ENCODE results near the gene MYO6.
"Not testable (repeated sequence)": the region's sequence is repeated elsewhere in the genome, so short reads cannot be mapped to it uniquely, and the experiment has no call there.

Gene MYO6

DNA sequence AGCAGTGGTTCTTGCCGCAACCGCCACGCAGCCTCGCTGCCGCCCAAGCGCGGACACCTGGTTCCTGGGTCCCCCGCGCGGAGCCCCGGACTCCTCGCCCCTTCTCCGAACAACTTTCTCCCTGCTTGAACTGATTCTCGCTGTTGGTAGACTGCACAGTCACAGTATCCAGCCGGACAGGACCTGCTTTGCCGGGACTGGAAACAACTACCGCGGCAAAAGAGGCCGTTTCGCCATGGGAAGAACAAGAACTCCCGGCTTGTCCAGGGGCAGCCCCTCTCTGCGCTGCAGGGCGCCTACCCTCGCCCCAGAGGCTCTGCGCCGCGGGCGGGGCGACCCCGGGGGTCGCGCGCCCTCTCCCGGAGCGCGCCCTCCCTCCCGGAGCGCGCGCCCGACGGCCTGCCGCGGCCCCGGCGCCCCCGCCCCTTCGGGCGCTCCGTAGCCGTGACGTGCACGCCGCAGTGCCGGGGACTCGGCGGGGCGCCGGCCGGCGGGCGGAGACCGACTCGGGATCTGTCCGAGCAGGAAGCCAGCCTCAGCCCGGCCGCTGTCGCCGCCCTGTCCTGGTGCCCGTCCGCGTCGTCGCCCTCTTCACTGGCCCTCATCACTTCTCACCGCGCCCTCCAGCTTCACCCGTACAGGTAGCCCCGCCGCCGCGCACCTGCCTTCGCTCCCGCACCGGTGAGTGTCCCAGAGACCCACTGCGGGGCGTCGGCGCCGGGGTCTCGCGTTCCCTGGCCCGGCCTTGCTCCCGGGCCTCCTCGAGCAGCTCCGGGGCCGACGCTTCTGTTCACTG lies at the start of gene MYO6:
TSS of gene MYO6 (plus strand) at position 497 of the 796 bp plus-strand sequence. CDS start 68,309 bp downstream, outside the sequence.
- DNase-seq: peak; percentile 58

GRCh38 chr6:75708334-75708733 lies 40.7 kb upstream of the MYO6 start:
- not testable (repeated sequence) for DNase-seq

- no peak for DNase-seq
Measured at GRCh38 chr6:75711173-75711572, 37.9 kb upstream of the MYO6 start.

- DNase-seq: no peak
Measured at GRCh38 chr6:75719133-75719532, 29.9 kb upstream of the MYO6 start.

- DNase-seq: no peak
Measured at GRCh38 chr6:75723382-75723781, 25.7 kb upstream of the MYO6 start.

GRCh38 chr6:75727206-75727605 lies 21.8 kb upstream of the MYO6 start:
- no peak for DNase-seq

DNA sequence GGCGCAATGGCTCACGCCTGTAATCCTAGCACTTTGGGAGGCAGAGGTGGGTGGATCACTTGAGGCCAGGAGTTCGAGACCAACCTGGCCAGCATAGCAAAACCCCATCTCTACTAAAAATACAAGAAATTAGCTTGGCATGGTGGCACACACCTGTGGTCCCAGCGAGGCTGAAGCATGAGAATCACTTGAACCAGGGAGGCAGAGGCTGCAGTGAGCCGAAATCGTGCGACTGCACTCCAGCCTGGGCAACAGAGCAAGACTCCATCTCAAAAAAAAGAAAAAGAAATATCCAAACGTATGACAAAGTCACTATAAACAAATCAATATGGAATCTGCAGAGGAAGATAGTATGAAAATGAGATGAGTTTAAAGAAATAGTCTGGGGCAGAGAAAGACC lies 18.0 kb upstream of the MYO6 start:
- DNase-seq: not testable (repeated sequence)

DNA sequence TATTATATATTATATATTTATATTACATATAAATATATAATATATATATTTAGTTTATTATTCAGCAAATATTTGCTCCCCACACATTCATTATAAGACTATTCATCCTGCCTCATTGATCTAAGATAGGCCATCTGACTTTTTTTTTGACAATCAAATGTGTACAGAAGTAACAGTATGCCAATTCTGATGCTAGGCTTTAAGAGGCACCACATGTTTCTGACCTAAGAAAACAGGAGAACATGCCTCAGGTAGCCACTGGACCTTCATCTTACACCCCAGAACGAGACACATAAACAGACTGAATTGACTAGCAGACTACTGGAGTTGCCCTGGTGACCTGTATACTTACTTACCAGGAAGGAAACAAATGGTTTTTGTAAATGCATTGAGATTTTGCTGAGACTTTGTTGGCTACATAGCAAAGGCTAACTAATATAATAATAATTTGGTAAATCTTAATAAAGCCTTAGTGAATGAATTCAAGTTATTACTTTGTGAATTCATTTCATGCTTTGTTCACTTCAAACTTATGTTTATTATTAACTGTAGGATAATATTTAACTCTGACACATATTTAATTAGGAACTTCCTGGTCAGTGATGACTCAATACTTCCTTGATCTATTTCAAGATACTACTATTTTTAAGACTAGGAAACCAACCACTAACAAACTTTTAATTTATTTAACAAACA lies 13.4 kb upstream of the MYO6 start:
- DNase-seq: peak; percentile 60

GRCh38 chr6:75743971-75744370 lies 5.1 kb upstream of the MYO6 start:
- DNase-seq: no peak

DNA sequence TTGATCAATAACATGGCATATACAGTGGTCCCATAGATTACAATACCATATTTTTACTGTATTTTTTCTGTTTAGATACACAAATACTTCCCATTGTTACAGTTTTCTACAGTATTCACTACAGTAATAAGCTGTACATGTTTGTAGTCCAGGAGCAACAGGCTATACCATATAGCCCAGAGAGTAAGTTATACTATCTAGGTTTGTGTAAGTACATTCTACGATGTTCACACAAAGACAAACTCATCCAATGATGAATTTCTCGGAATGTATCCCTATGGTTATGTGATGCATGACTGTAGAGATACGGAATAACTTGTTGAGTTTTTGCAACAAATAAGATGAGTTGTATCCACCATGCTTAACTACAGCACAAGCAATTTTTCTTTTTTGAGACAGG lies 3.6 kb upstream of the MYO6 start:
- no peak for DNase-seq

GRCh38 chr6:75746221-75746620 lies 2.8 kb upstream of the MYO6 start:
- DNase-seq: no peak

DNA sequence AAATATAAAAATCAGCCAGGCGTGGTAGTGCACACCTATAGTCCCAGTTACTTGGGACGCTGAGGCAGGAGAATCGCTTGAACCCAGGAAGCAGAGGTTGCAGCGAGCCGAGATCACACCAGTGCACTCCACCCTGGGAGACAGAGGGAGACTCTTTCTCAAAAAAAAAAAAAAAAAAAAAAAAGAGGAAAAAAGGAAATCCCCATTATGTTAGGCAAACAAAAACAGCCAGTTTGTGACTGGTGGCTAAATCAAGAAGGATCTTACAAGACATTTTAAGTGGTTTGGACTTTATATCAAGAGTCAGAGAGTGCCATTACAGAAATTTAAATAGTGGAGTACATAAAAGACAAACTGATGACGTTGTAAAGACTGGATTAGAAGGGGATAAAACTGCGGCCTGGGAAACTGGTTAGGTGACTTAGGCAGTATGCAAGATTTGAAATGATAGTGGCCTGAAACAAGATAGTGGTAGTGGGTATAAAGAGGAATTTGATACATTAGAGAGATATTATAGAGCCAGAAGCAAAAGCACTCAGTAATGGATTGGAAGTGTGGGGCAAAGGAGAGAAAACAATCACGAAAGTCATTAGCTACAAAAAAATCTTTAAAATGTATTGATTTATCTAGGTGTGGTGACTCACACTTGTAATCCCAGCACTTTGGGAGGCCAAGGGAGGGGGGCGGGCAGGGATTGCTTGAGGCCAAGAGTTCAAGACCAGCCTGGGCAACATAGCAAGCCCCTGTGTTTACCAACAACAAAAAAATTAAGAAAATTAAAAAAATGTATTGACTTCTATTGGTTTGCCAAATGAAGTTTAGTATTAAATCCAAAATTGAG lies 1.7 kb upstream of the MYO6 start:
- DNase-seq: no peak

DNA sequence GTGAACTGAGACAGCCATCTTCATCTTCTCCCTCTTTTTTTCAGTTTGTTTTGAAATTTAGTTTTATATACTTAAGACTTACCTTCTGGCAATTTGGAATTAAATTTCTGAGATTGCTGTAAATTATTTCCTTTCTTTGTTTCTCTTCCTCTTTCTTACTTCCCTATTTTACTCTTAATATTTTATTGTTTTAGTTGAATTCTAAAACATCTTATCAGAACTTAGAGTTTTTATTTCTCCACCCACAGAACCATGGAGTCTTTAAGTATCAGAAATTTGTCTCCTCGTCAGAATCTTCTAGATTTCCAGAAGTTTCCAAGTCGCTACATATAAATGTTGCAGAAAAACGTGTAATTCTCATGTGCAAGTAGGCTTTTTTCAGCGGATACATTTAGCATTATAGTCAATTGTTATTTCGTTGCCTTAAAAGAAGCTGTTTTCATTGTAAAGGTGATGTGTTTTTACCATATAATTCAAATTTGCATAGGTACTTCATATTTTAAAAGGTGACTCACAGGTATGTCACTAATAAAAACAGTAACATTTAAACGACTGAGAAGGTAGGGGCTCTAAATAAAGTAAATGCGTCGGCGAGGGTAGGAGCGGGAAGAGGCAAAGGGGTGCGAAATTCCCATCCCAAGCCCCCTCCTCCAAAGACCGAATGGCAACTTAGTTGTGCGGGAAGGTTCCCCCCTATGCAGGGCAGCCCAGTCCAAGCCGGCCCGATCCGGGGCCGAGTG lies 866 bp upstream of the MYO6 start:
- no peak for DNase-seq

DNA sequence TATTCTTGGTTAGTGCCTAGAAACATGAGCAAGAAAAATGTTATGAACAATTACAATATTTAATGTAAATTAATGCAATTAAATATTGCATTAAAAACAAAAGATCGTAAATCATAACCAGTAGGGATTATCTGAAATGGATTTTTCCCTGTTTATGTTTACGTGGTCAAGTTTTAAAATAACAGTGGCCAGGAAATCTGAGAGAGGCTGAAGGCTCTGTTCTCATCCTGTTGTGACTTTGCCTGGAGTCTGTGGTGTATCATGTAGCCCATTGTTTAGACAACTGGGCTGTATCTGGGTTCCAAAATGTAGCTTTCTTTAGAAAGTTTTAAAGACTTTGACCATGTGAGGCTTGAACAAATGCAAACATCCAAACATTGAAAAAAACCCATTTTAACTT lies 2.4 kb downstream of the MYO6 start:
- peak; percentile 71 for DNase-seq

DNA sequence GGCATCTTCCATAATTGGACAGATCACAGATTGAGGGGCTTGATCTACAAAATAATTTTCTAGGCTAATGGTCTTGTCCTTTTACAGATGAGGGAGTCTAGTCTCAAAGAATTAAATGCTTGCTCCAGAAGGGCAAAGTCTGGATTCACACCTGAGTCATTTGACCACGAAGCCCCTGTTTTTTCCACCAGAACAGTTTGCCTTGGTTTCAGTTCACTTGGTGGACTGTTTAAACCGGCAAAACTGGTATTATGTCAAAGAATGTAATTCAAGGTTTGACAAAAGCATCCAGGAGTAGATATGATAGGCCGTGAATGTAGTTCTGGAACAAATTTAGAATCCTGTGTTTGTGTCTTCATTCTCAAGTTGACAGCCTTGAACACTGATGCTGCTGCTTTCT lies 3.3 kb downstream of the MYO6 start:
- no peak for DNase-seq

DNA sequence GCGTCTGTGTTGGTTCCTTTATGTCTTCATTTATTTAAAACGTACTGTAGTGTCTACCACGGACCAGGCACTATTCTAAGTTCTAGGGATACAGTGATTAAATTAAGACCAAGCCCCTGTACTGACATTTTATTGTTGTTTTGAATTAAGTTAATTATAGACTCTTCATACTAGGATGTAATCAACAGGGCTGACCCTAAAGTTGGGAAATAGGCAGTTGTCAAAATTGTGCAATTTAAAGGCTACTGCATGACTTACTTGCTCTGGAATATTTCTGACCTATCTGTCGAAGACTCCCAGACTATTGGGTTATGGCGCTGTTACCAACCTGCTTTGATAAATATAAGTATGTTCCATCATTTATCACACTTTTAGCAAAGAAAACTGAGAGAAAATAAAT lies 6.7 kb downstream of the MYO6 start:
- DNase-seq: no peak

- no peak for DNase-seq
Measured at GRCh38 chr6:75757295-75757694, 8.3 kb downstream of the MYO6 start.

- DNase-seq: no peak
Measured at GRCh38 chr6:75758061-75758460, 9.0 kb downstream of the MYO6 start.

DNA sequence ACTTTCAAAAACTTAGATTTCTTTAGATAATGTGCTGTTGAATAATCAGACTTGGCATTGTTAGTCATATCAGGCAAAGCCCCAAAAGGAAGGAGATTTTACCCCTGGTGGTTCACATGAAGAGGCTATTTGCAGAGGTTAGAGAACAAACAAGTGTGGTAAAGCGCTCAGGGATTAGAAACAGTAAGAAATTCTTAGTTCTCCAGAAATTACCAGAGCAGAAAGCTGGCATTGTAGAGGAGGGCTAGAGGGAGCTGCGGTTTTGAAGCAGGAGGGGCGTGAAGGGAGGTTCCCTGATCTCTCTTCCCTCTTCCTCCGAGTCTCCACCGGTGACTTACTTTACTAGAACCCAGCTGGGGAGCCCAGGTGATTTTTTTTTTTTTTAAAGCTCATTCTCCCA lies 10.2 kb downstream of the MYO6 start:
- no peak for DNase-seq

GRCh38 chr6:75760320-75760719 lies 11.3 kb downstream of the MYO6 start:
- no peak for DNase-seq

DNA sequence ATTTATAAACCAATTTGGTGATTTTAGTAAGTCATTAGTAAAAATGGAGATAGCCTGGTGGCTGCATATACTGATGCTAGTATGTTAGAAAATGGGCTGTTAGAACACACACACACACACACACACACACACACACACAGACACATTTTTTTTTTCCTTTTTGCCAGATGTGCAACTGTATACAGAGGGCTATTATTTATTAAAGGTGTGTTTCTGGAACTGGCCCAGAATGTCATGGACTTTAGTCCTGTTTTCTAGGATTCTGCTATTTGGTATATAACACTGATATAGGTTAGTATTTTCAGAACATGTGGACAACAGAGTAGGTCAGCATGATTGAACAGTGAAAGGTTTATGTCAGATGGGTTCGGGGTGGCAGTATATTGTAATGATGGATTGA lies 12.4 kb downstream of the MYO6 start:
- DNase-seq: no peak

DNA sequence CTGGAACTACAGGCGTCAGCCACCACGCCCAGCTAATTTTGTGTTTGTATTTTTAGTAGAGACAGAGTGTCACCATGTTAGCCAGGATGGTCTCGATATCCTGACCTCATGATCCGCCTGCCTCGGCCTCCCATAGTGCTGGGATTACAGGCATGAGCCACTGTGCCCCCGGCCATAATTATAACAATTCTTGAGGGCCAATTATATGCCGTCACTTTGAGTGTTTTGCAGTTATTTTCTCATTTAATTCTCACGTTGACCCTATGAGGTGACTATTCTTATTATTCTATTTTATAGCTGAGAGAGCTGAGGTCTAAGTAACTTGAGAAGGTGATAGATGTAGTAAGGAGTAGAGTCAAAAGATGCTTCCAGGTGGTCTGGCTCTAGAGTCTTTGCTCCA lies 13.0 kb downstream of the MYO6 start:
- no peak for DNase-seq

DNA sequence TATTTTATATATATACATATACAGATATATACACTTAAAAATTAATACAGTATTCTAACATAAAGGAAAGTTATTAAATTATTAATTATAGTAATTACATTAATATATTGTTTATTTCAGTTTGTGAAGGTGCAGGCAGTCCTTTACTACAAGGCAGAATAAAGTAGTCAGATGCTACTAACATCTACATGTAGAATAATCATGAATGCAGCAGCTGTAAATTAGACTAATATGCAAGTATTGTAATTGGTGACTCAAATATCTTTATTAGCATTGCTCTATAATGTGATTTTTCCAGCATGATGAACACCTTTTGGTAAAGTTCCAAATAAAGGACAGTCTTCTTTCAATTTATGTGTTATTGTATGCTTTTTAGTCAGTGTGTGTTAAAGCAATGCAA lies 17.3 kb downstream of the MYO6 start:
- no peak for DNase-seq
